ENCODE measurements around the gene PLAAT1. TPM values are rescaled to one million over a fixed set of nuclear protein-coding genes. Genes with fewer than 3 reads are reported as not detected.

PLAAT1 gene
- total RNA-seq, 1 experiment from 2014 or later = not detected

GRCh38 chr3:193230610-193231009 lies 10.4 kb upstream of the PLAAT1 start:
- no peak overlapping the region for H2AFZ ChIP-seq
- no peaks in the 10 kb centered on the region for H3K4me1 ChIP-seq (replicated peaks; ENCODE audit: insufficient read depth)
- no peak overlapping the region for H3K4me2 ChIP-seq
- no peaks in the 10 kb centered on the region for H3K36me3 ChIP-seq (ENCODE audit: low read depth)
- no peaks in the 10 kb centered on the region for H3K9me2 ChIP-seq (ENCODE audit: insufficient read depth)
- DNase-seq = no peak
- no peak for TF ChIP-seq CTCF (conservative IDR thresholded peaks at IDR 0.05)
- TF ChIP-seq EZH2 (IDR thresholded peaks at IDR 0.05; ENCODE audit: low read depth) = no peak
- H3F3A ChIP-seq (ENCODE audit: insufficient read depth, low read depth) = no peaks in the 10 kb centered on the region
- no TSS peak for BruUV-seq (replicated peaks)
- no peaks in the 10 kb centered on the region for H4K20me1 ChIP-seq (ENCODE audit: insufficient read depth)
- no peak overlapping the region for H3K4me3 ChIP-seq
- intact Hi-C loops (cut with micrococcal nuclease; ENCODE audit: unreplicated experiment) = no loop called here
- H3K27ac ChIP-seq = no peak overlapping the region
- ChIA-PET CTCF (no interaction called here), POLR2A (ENCODE audit: unreplicated experiment) (no interaction called here)
- H3K9me3 ChIP-seq (ENCODE audit: insufficient read depth, low read depth) = no peaks in the 10 kb centered on the region
- H3K79me2 ChIP-seq (ENCODE audit: low read depth) = no peaks in the 10 kb centered on the region
- peaks cover 11% of the 10 kb centered on the region for H3K27me3 ChIP-seq (ENCODE audit: insufficient read depth, low read depth)

GRCh38 chr3:193231201-193231600 lies 9.8 kb upstream of the PLAAT1 start:
- no peak overlapping the region for H3K27ac ChIP-seq
- no peaks in the 10 kb centered on the region for H3K9me2 ChIP-seq (ENCODE audit: insufficient read depth)
- no peaks in the 10 kb centered on the region for H3K9me3 ChIP-seq (ENCODE audit: insufficient read depth, low read depth)
- intact Hi-C loops (cut with micrococcal nuclease; ENCODE audit: unreplicated experiment) = no loop called here
- H3F3A ChIP-seq (ENCODE audit: insufficient read depth, low read depth) = no peaks in the 10 kb centered on the region
- CTCF ChIA-PET = no interaction called here
- no peak overlapping the region for H3K4me2 ChIP-seq
- DNase-seq = no peak
- no peaks in the 10 kb centered on the region for H3K79me2 ChIP-seq (ENCODE audit: low read depth)
- BruUV-seq (replicated peaks) = no TSS peak
- TF ChIP-seq EZH2 (IDR thresholded peaks at IDR 0.05; ENCODE audit: low read depth) = no peak
- no peak for TF ChIP-seq CTCF (conservative IDR thresholded peaks at IDR 0.05)
- H3K27me3 ChIP-seq (ENCODE audit: insufficient read depth, low read depth) = peaks cover 11% of the 10 kb centered on the region
- H3K4me1 ChIP-seq (replicated peaks; ENCODE audit: insufficient read depth) = no peaks in the 10 kb centered on the region
- H4K20me1 ChIP-seq (ENCODE audit: insufficient read depth) = no peaks in the 10 kb centered on the region
- H3K36me3 ChIP-seq (ENCODE audit: low read depth) = no peaks in the 10 kb centered on the region
- H2AFZ ChIP-seq = no peak overlapping the region
- no peak overlapping the region for H3K4me3 ChIP-seq
- POLR2A ChIA-PET (ENCODE audit: unreplicated experiment) = no interaction called here

GRCh38 chr3:193236599-193236998 lies 4.4 kb upstream of the PLAAT1 start:
- Histone ChIP-seq H3K4me3 (no peak overlapping the region), H3K4me2 (no peak overlapping the region), H3K9me2 (ENCODE audit: insufficient read depth) (no peaks in the 10 kb centered on the region), H3K9me3 (ENCODE audit: insufficient read depth, low read depth) (no peaks in the 10 kb centered on the region), H3K36me3 (ENCODE audit: low read depth) (no peaks in the 10 kb centered on the region), H3K27me3 (ENCODE audit: insufficient read depth, low read depth) (no peaks in the 10 kb centered on the region), H2AFZ (no peak overlapping the region), H3K4me1 (replicated peaks; ENCODE audit: insufficient read depth) (no peaks in the 10 kb centered on the region), H3F3A (ENCODE audit: insufficient read depth, low read depth) (no peaks in the 10 kb centered on the region), H3K79me2 (ENCODE audit: low read depth) (no peaks in the 10 kb centered on the region), H3K27ac (no peak overlapping the region), H4K20me1 (ENCODE audit: insufficient read depth) (no peaks in the 10 kb centered on the region)
- BruUV-seq (replicated peaks) = no TSS peak
- no peak for TF ChIP-seq EZH2 (IDR thresholded peaks at IDR 0.05; ENCODE audit: low read depth)
- CTCF ChIA-PET = no interaction called here
- intact Hi-C loops (cut with micrococcal nuclease; ENCODE audit: unreplicated experiment) = no loop called here
- no peak for DNase-seq
- POLR2A ChIA-PET (ENCODE audit: unreplicated experiment) = no interaction called here

GRCh38 chr3:193237030-193237429 lies 4.0 kb upstream of the PLAAT1 start:
- CTCF ChIA-PET = no interaction called here

More at GRCh38 chr3:193237030-193237429, 4.0 kb upstream of the PLAAT1 start:
- Histone ChIP-seq H3F3A (ENCODE audit: insufficient read depth, low read depth) (no peaks in the 10 kb centered on the region), H3K4me1 (replicated peaks; ENCODE audit: insufficient read depth) (no peaks in the 10 kb centered on the region), H3K9me3 (ENCODE audit: insufficient read depth, low read depth) (no peaks in the 10 kb centered on the region), H4K20me1 (ENCODE audit: insufficient read depth) (no peaks in the 10 kb centered on the region), H2AFZ (no peak overlapping the region), H3K9me2 (ENCODE audit: insufficient read depth) (no peaks in the 10 kb centered on the region), H3K4me3 (no peak overlapping the region), H3K79me2 (ENCODE audit: low read depth) (no peaks in the 10 kb centered on the region), H3K36me3 (ENCODE audit: low read depth) (no peaks in the 10 kb centered on the region), H3K27ac (no peak overlapping the region), H3K27me3 (ENCODE audit: insufficient read depth, low read depth) (no peaks in the 10 kb centered on the region), H3K4me2 (no peak overlapping the region)
- intact Hi-C loops (cut with micrococcal nuclease; ENCODE audit: unreplicated experiment) = no loop called here
- DNase-seq = no peak
- POLR2A ChIA-PET (ENCODE audit: unreplicated experiment) = no interaction called here
- BruUV-seq (replicated peaks) = no TSS peak
- TF ChIP-seq CTCF (conservative IDR thresholded peaks at IDR 0.05) (no peak), EZH2 (IDR thresholded peaks at IDR 0.05; ENCODE audit: low read depth) (no peak)

Measured in PC-9 (cell line).